Activated CD8-positive, alpha-beta memory T cell treated with anti-CD3 and anti-CD28 coated beads for 1 hour (primary cell): Measurements from ENCODE around the gene SELP.
"Not testable (repeated sequence)": the region's sequence is repeated elsewhere in the genome, so short reads cannot be mapped to it uniquely, and the experiment has no call there.

Source experiments
- DNase-seq, 2 donors: peaks; one replicate each; pipeline ENCODE4 v3.0.0-alpha.2; 2020; ENCODE audit warnings: low read depth in 1 of 2; ENCODE audit errors: extremely low read depth in 1 of 2

The SELP gene

DNA sequence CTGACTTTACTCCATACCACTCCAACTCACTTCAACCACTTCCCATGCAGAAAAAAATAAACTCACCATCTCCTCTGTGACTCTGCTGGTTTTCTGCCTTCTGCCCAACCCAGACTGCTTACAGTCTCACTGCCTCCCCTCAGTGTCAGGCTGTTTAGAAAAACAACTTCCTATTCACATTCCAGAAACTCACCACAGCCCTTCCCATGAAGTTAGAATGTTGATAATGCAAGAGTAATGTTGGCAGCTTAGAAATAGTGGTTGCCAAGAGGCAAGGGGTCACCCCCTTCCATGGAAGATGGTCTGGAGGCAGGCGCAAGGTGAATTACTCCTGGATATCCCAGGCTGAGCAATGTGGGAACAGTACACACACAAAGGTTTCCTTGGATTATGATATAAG, at the start of gene SELP:
TSS of gene SELP (minus strand) at position 119 of the 400 bp plus-strand sequence. CDS start at position 69, 50 bp downstream.
- no peak for DNase-seq

DNA sequence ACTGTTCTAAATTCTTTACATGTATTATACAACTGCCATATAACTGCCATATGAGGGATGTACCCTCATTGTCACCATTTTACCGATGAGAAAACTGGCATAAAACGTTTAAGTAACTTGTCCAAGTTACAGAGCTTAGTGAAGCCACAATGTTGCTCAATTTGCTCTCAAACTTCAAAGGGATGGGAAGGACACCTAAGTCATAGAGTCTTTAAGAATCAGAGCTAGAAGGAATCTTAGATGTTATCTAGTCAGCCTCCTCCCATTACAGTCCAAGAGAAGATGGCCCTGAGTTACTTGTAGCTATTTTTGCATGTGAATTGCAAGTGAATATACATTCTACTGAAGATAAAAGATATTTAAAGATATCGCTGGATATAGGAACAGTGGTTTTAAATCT, 49.8 kb upstream of the SELP start:
- DNase-seq = no peak

DNA sequence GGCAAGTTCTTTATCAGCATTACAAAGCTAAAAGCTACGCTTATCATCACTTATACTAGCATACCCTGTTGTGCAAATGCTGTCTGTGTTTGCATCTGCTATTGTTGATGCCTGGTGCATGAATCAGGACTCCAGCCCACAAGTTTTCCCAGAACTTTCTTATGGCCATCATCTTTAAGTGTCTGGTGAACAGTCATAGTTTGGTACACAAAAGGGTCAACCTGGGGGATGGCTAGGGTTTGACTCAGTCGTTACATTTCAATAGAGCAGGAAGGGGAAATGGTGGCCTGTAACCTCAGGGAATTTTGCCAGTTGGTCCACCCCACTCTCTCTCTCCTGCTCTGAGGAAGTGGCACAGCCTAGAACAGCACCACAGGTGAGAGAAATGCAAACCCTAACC, 46.1 kb upstream of the SELP start:
- no peak for DNase-seq

DNA sequence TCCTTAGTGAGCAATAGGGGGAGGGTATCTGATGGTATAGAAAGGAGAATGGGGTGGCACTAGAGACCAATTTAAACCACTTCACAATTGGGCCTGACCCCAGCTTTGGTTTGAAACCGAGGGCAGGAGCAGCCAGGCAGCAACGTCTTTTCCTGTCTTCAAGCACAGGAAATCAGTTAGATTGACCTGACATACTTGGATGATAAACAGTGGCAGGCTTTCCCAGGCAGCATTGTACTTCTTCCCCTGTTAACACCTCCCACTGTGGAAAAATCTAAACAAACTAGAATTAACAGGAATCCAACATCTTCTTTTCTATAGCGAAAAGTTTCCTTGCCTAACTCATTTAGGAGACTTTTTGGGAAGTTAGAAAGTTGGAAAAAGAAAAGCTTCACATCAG, 40.9 kb upstream of the SELP start:
- DNase-seq = no peak

DNA sequence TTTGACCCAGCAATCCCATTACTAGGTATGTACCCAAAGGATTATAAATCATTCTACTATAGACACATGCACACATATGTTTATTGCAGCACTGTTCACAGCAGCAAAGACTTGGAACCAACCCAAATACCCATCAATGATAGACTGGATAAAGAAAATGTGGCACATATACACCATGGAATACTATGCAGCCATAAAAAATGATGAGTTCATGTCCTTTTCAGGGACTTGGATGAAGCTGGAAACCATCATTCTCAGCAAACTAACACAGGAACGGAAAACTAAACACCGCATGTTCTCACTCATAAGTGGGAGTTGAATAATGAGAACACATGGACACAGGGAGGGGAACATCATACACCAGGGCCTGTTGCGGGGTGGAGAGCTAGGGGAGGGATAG, 40.3 kb upstream of the SELP start:
- not testable (repeated sequence) for DNase-seq

DNA sequence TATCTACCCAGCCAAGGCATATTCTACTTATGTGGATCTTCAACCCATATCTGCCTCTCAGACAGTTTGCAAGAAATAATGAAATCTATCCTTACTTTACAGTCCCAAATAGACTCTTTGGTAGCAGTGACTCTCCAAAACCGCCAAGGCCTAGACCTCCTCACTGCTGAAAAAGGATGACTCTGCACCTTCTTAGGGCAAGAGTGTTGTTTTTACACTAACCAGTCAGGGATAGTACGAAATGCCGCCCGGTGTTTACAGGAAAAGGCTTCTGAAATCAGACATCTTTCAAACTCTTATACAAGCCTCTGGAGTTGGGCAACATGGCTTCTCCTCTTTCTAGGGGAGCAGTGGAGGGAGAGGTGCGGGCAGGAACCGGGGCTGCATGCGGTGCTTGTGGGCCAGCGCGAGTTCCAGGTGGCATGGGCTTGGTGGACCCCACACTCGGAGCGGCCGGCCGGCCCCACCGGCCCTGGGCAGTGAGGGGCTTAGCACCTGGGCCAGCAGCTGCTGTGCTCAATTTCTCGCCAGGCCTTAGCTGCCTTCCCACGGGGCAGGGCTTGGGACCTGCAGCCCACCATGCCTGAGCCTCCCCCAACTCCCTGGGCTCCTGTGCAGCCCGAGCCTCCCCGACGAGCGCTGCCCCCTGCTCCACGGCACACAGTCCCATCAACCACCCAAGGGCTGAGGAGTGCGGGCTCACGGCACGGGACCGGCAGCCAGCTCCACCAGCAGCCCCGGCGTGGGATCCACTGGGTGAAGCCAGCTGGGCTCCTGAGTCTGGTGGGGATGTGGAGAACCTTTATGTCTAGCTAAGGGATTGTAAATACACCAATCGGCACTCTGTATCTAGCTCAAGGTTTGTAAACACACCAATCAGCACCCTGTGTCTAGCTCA, 38.0 kb upstream of the SELP start:
- not testable (repeated sequence) for DNase-seq

GRCh38 chr1:169667227-169667639, 37.3 kb upstream of the SELP start:
- not testable (repeated sequence) for DNase-seq

- not testable (repeated sequence) for DNase-seq
Observed at GRCh38 chr1:169662680-169663079, 32.8 kb upstream of the SELP start.

- DNase-seq = not testable (repeated sequence)
Observed at GRCh38 chr1:169661066-169661465, 31.1 kb upstream of the SELP start.

GRCh38 chr1:169658777-169659176, 28.9 kb upstream of the SELP start:
- not testable (repeated sequence) for DNase-seq

GRCh38 chr1:169653873-169654272, 23.9 kb upstream of the SELP start:
- no peak for DNase-seq

DNA sequence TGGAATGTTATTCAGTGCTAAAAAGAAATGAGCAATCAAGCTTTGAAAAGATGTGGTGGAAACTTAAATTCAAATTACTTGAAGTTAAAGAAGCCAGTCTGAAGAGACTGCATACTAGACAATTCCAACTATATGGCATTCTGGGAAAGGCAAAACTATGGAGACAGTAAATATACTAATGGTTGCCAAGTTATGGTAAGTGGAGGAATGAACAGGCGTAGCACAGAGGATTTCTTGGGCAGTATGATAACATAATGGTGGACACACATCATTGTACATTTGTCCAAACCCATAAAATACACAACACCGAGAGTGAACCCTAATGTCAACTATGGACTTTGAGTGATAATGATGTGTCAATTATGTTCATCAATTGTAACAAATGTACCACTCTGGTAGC, 21.1 kb upstream of the SELP start:
- no peak for DNase-seq

DNA sequence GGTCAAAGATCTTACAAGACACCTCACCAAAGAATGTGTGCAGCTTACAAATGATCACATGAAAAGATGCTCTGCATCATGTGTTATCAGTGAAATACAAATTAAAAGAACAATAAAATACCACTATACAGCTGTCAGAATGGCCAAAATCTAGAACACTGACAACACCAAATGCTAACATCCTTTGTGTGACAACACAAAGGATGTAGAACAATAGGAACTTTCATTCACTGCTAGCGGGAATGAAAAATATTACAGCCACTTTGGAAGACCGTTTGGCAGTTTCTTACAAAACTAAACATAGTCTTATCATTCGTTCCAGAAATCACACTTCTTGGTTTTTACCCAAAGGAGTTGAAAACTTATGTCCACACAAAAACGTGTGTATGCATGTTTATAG, 20.6 kb upstream of the SELP start:
- DNase-seq = no peak

- no peak for DNase-seq
Observed at GRCh38 chr1:169648709-169649108, 18.8 kb upstream of the SELP start.

DNA sequence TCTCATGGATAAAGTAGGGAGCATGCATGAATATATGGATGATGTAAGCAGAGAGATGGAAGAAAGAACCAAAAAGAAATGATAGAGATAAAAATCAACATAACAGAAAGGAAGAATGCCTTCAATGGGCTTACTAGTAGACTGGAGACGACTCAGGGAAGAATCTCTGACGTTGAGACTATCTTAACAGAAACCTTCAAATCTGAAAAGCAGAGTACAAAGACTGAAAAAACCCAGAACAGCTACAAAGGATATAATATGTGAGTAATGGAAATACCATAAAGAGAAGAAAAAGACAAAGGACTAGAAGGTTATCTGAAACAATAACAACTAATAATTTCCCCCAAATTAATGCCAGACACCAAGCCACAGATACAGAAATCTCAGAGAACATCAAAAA, 18.3 kb upstream of the SELP start:
- DNase-seq = no peak

GRCh38 chr1:169647512-169647911, 17.6 kb upstream of the SELP start:
- no peak for DNase-seq

- no peak for DNase-seq
Observed at GRCh38 chr1:169644297-169644696, 14.4 kb upstream of the SELP start.

GRCh38 chr1:169634877-169635276, 5.0 kb upstream of the SELP start:
- no peak for DNase-seq

- no peak for DNase-seq
Observed at GRCh38 chr1:169634145-169634544, 4.2 kb upstream of the SELP start.

DNA sequence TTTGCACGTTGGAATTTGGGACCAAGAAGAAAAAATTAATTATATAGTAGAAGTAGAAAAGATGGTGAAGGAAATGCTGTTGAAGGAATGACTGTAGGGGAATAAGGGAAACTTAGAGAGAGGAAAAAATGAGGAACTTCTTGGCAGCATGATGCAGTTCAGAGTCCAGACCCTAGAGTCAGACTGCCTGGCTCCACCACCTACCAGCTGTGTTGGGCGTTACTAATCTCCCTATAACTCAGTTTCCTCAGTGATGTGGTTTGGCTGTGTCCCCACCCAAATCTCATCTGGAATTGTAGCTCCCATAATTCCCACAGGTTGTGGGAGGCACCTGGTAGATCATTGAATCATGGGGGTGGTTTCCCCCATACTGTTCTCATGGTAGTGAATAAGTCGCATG, 1.3 kb upstream of the SELP start:
- no peak for DNase-seq

GRCh38 chr1:169624912-169625311, 5.0 kb downstream of the SELP start:
- DNase-seq = no peak

GRCh38 chr1:169624122-169624521, 5.8 kb downstream of the SELP start:
- DNase-seq = no peak
